H1 (cell line): Measurements from ENCODE around the gene ZNF248. TPM values are rescaled to one million over a fixed set of nuclear protein-coding genes. Genes with fewer than 3 reads are reported as not detected.

Experiments
- polyA plus RNA-seq, 7 experiments: library from polyadenylated mRNA; depleted of rRNA in 3 of 7; stranded (reverse) in 5 of 7; unstranded in 2 of 7; fragments of >200 nt in 5 of 7; fragments of 200-250 nt in 2 of 7; gene quantifications; 1 replicate in 5 of 7; 2 replicates in 1 of 7; 4 replicates in 1 of 7; pipeline versions ENCODE4 v1.2.1 to v1.2.3, GENCODE V29; 2011 to 2013; ENCODE audit warnings: missing spikeins in 2 of 7, mixed read lengths in 2 of 7
- total RNA-seq: library from RNA; stranded (reverse); fragmentation: NEBNext Ultra II Directional; extraction: Animal tissue kit (Norgen Biotek cat#: 25700); gene quantifications from 2 replicates; pipeline ENCODE4 v1.2.1, GENCODE V29; 2021

The ZNF248 gene
- total and polyA plus RNA-seq, 2 of the 8 experiments (the other 6 are each of a cell fraction or from before 2014, with no cell fraction given), result 9.1 TPM; not detected in 1

Other genes starting within 250 kb of the ZNF248 start
- 0.78 and 1.3 TPM in 2 replicates for gene ZNF25, start 119.0 kb upstream of the ZNF248 start, total RNA-seq
- gene ZNF25, start 119.0 kb upstream of the ZNF248 start, polyA plus RNA-seq (2011; rRNA removed), result 0.09 and 0.17 TPM in 2 replicates
- 46.8 and 48.3 TPM in 2 replicates for gene ZNF33A, start 153.1 kb upstream of the ZNF248 start, total RNA-seq
- gene ZNF33A, start 153.1 kb upstream of the ZNF248 start, polyA plus RNA-seq (2011; rRNA removed), result 3.6 and 6.0 TPM in 2 replicates
- gene ZNF37A, start 236.7 kb upstream of the ZNF248 start, total RNA-seq, result 12.2 and 12.7 TPM in 2 replicates
- 0.97 and 1.7 TPM in 2 replicates for gene ZNF37A, start 236.7 kb upstream of the ZNF248 start, polyA plus RNA-seq (2011; rRNA removed)